GM21576 (cell line): ENCODE data around the gene PPP2R1B.
A peak's percentile ranks its signal among the peaks of the same experiment; 100 is the strongest.
"Not testable (repeated sequence)": the region's sequence is repeated elsewhere in the genome, so short reads cannot be mapped to it uniquely, and the experiment has no call there.

Experiments used
- ATAC-seq: cut with Tn5 transposase; IDR thresholded peaks from one replicate; pipeline ENCODE4 v1.9.1; 2021; ENCODE audit warnings: mild to moderate bottlenecking, moderate library complexity; ENCODE audit not compliant: unreplicated experiment

PPP2R1B gene

DNA sequence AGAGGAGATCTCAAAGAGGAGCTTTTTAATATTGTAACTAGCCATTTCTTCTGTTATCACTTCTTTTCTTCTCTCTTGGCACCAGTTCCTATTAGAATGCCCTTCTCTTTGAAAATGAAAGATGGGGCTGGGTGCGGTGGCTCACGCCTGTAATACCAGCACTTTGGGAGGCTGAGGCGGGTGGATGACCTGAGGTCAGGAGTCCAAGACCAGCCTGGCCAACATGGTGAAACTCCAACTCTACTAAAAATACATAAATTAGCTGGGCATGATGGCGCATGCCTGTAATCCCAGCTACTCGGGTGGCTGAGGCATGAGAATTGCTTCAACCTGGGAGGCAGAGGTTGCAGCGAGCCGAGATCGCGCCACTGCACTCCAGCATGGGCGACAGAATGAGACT lies 18.1 kb upstream of the PPP2R1B start:
- not testable (repeated sequence) for ATAC-seq

DNA sequence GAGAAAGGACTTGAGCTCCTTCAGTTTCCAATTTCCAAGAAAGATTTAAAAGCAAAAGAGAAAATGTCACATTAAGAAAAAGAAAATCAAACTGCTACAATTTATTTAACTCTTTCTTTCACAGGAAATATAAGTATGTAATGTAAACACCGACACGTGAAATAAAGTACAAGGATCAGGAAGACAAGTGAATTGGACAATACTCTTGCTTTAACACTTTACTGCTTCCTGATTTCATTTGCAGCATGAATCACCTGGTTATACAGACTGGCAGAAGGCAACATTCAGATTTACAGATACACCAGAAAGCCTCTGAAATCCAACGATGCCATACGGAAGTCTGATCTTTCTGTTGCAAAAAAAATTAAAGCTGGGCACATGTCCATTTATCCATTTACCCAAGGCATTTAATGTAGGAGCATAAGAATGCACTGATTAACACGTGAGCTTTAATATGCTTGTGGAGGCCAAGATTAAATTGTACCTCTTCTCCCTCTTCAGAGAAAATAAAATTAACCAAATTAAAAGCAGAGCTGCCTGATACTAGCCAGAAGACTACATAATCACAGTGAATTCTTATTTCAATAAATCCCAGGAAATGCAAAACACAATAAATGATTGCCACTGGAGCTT lies 16.0 kb upstream of the PPP2R1B start:
- ATAC-seq: no peak

DNA sequence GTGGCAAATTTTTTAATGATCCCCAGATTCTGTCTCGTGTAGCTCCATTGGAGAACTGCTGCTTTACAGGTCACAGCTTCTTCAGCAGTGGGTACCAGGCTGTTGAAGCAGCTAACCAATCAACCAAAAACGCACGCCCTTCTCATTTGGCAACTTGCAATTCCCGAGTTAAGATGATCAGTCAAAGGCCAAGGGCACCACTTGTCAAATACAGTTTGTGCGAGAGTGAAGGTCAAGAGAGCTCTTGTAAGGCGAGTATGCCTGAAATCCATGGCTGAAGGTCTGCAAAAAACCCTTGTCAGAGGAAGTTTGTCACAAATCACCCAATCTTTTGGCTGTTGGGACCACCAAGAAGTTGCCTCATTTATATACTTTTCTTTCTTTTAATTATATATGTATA lies 12.9 kb upstream of the PPP2R1B start:
- no peak for ATAC-seq

DNA sequence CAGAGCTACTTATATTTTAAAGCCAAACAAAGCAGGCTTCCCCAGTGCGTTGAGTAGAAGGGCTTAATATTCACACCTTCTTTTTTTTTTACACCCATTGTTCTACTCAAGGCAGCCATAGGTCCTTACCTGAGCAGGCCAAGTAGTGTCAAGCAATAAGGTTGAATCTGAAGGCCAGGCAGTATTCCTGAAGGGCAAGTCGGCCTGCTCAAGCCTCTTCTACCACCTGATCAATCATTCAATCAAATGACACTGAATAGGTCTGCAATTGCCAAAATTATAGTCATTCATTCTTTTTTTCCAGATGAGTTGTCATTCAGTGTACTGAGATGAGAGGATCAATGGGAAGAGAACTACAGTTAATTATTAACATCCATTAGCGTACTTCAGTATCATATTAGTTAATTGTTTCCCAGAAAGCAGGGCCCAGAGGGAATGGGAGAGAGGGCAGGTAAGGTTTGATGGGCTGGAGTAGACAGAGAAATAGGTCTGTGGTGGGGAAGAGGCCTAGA lies 11.9 kb upstream of the PPP2R1B start:
- ATAC-seq: no peak

DNA sequence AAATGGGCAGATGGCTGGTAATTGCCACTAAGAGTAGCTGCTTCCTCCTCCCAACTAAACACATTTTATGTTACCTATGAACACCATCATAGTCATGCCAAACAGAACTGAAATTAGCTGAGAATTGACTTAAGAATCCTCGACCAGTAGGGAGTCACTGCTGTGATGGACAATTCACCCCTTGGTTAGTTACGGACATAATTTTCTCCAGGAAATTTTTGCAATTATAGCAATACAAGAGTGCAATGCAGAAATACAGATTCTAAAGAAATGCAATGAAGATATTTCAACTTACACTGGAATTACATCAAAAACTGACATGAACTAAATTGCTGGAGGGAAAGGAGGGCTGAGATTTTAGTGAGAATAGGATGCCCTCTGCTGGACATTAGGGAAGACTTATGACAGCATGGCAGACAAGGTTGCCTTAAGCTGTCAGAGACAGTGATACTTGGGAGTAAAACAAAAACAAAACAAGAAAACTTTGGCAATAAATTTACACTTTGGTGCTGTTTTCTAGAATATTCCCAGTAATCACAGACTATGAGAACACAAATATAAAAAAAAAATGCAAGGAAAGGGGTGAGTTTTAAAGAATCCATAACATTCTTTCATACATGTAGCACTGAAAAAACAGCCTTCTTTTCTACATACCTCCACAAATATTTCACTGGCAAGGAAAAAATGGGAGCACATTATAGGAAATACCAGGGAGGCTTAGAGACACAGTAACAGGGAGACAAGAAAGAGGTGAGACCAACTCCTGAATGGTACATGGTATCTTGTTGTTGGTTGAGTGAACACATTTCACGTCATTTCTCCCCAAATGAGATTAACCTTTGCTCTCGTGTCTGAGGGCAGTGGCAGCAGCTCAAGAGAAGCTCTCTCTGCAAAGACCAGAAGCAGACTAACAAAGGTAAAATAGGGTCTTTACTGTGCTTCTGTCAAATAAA lies 11.2 kb upstream of the PPP2R1B start:
- ATAC-seq: peak; percentile 48

DNA sequence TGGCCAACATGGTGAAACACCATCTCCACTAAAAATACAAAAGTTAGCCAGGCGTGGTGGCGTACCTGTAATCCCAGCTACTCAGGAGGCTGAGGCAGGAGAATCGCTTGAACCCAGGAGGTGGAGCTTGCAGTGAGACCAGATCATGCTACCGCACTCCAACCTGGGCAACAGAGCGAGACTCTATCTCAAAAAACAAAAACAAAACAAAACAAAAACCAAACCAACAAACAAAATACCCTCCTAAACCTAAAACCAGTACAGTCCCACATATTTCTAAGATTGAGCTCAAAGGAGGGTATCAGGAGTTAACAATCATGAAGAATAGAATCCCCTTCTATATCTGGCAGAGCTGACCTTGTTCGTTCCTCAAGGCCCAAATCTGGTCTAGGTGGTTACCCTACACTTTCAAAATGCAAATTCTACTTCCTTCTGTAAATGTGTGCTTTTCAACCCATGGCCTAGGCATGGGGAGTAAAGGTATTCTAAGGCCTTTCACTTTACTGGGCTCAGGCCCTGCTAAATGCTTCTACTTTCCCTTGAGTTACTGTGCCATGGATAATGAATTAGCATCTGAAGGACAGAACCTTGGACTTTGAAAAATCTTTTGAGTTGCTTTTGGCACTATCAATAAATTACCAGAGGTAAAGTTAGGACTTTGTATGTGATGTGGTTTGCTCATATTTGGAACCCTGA lies 10.4 kb upstream of the PPP2R1B start:
- peak; percentile 98 for ATAC-seq

DNA sequence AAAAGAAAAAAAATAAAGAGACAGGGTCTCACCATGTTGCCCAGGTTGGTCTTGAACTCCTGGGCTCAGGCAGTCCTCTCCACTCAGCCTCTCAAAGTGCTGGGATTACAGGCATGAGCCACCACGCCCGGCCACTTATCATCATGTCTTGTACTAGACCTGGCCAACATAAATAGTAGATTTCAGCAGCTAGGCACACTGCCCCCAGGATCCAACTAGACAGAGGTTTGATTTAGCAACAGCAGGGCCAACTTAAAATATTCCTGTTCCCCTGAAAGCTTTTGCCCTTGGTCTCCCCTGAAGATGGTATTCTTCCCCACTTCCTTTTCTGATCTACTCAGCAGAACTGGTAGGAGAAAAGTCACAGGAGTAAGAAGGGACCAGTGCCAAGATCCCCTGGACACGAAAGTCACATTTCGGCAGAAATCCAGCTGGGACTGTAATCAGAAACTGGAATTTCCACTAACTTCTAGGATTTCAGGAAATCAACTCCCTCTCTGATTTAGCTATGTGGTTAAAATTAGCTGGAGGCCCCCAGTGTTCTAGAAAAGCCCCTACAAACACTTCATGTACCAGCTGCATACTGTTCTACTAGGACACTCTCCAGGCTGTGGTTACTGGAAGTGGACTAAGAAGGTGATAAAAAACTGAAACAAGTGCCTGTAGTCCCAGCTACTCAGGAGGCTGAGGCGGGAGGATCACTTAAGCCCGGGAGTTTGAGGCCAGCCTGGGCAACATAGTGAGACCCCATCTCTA lies 8.9 kb upstream of the PPP2R1B start:
- no peak for ATAC-seq

DNA sequence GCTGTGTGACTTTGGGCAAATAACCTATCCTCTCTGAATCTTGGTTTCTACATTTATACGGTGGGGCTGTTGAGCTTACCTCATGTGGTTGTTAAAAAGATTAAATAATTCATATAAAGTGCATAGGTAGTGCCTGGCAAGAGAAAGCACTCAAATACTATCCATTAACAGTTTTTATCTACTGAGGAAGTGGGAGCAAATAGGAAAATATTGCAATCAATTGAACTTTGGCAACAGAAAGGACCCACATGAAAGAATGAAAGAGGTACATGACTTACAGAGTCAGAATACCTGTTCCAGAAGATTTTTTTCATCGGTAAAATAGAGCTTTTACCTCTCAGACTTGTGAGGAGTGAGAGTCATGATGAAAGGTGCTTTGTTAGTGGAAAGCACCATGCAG lies 6.3 kb upstream of the PPP2R1B start:
- no peak for ATAC-seq

DNA sequence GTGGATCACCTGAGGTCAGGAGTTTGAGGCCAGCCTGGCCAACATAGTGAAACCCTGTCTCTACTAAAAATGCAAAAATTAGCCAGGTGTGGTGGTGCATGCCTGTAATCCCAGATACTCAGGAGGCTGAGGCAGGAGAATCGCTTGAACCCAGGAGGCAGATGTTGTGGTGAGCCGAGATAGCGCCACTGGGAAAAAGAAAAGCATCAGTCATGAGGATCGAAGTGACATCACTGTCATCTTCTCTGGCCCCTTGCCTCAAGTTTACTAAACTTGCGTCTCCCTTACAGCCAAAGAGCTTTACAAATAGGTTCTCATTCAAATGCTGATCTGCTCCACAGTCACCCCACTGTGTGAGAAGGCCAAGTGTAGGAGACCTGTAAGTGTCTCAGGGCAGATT lies 5.0 kb upstream of the PPP2R1B start:
- not testable (repeated sequence) for ATAC-seq

DNA sequence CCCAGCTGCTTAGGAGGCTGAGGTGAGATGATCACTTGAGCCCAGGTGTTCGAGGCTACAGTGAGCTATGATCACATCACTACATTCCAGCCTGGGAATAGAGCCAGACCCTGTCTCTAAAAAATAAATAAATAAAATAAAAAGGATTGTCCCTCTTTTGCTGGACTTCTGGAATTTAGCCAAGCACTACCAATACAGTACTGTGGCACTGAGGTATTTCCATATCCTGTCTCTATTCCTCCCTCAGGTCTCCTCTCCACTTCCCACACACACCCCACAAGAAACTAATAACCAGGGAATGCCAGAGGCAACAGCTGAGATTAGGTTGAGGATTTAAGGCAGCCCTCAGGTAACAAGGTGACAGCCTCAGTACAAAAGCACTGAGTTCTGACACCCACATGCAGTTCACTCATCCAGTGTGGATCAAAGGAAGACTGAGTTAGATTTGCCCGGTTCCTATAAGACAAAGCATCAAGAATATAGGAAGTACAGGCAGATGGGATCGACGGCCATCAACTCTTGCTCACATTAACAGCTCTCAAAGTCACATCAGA lies 4.5 kb upstream of the PPP2R1B start:
- no peak for ATAC-seq

DNA sequence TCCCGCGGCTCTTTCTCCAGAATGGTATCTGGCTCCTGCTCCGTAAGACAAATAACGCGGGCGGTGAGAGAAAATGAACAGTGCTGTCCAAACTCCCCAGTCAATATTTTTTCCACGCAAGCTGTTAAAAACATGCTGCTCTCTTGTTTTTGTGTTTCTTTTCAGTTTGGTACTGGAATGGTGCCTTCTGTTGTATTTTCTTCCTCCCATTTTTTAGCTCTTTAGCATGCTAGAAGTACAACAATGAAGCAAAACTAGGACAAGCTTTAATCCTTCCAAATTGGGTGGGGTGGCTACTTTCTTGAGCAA lies 599 bp upstream of the PPP2R1B start:
- peak; percentile 13 for ATAC-seq

DNA sequence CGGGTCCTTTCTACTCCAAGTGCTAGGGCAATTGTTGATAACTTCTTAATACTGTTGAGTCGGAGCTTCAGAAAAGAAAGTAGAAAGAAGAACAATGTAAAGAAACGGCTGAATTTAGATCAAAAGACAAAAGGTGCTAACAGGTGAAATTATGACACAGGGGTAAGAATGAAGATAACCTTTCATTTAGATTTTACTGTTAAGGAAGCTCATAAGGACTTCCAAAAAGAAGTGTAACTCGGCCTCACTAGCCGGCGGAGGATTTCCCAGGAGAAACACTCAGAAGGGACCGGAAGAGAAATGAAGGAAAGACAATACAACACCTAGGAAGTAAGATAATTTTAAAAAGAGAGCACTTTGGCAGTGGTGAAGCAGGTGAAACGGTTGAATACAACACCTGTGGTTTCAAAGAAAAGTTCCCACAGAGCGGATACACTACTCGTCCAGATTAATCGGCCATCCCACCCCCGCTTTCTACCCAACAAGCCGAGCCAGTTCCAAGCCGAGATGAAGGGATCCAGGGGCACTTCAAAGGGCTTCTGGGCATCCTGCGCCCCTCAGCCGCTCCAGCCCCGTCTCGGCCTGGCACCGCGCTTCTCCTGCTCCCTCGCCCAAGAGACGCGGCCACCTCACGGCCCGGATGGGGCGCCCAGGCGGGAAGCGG lies 737 bp downstream of the PPP2R1B start:
- ATAC-seq: peak; percentile 31

DNA sequence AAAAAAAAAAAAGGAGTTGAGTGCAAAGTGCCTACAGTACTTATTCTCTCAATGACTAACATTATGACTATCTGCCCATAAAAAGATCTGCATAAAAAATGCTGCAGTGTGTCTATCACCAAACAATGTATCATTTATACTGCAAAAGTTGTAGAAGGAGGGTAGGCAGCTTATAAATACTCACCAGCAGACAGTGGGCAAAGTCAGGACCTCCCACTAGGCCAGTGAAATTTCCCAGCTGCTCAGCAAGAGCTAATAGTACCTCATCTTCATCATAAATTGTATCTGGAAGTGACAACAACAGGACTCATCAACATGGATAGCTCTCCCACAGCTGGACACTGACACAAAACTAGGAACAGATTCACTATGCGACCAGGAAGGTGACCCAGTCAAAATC lies 1.6 kb downstream of the PPP2R1B start:
- no peak for ATAC-seq

DNA sequence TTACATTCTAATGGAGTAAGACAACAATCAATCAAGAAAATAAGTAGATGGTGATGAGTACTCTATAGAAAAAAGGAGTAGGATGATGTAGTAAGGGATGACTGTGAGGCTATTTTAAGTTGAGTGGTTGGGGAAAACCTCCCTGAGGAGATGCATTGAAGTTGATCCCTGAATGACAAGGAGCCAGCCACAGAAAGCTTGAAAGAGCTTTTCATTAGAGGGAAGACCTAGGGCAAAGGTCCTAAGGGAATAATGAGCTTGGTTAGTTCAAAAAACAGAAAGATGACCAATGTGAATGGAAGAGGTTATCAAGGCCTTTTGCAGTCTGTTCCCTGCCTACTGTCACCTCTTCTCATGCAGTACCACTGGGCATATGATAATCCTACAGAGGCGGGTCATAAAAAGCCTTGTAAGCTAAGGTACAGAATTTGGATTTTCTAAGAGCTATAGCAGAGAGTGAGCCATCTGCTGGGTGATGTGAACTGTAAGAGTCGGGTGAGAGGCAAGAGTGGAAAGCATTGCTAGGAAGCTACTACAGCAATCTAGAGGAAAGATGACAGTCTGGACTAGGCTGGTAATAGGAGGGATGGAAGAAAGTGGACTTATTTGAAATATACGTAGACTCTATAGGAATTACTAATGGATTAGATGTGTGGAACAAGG lies 3.1 kb downstream of the PPP2R1B start:
- ATAC-seq: no peak

DNA sequence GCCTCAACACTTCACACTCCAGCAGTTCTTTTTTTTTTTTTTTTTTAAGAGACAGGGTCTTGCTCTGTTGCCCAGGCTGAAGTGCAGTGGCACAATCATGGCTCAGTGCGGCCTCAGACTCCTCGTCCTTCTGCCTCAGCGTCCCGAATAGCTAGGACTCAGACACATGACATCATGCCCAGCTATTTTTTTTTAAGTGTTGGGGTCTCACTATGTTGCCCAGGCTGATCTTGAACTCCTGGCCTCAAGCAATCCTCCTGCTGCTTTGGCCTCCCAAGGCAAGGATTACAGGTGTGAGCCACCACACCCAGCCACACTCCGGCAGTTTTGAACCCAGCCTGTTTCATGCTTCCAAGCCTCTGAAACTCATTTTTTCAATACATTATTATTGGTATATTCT lies 3.7 kb downstream of the PPP2R1B start:
- no peak for ATAC-seq

DNA sequence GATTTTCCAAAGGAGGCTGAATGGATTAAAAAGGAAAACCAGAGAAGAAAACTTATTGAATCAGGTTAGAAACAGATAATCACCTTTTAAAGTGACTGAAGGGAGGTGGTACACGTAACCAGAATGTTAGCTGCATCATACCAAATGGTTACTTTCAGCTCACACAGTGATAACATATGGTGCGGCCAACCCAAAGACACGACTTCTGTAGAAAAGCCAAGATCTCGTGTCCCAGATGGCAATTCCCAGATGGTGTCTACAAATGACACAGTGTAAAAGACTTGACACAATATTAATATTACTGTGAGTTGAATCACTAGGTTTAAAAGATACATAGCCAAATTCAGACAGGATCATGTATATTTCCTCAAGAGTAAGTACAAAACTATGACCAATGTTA lies 5.2 kb downstream of the PPP2R1B start:
- no peak for ATAC-seq

DNA sequence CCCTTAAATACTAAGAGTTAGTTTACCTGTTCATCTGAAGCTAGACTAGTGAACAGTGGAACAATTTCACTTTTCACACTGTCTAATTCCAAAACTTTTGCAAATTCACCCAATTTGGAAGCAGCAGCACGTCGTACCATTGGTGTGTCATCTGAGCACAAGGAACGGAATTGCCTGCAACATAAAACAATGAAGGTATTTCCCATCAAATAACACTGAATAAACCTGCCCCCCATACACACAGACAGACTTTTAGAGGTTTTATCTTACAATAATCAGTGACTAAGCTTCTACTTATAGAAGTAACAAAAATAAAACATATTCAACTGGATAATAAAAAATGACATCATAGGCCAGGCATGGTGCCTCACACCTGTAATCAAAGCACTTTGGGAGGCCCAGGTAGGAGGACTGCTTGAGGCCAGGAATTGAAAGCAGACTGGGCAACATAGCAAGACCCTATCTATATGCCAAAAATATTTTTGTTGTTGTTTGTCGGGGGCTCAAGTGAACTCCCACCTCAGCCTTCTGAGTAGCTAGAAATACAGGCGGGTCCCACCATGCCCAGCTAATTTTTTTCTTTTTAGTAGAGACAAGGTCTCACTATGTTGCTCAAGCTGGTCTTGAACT lies 6.3 kb downstream of the PPP2R1B start:
- ATAC-seq: no peak

DNA sequence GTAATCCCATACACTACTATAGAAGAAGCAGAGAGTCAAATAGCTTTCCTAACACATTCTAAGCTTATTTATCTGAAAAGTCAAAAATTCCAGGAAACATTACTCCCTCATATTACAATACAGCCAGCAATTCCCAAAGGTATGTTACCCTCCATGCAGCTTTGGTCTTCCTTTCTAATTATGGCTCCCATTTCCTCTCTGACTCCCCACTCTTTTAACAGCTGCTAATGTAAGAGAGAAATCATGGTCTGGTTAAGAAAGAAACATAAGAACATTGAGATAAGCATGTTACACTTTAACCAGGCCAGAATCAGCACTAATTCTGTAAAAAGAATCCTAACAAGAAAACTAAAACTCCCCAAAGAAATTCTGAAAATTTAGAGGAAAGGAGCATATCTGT lies 6.8 kb downstream of the PPP2R1B start:
- no peak for ATAC-seq

DNA sequence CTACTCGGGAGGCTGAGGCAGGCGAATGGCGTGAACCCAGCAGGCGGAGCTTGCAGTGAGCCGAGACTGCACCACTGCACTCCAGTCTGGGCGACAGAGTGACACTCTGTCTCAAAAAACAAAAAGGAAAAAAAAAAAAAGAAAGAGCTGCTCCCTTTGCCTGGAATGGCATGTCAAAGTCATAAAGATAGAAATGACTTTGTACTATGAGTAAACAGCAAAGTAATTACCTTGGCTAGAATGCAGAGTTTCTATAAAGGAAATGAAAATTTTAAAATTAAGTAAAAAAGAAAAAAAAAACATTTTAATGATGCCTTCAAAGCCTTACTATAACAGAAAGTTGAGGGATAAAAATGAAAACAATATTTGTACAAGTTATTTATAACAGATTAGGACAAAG lies 10.1 kb downstream of the PPP2R1B start:
- ATAC-seq: no peak
